K562 (cell line): Measurements from ENCODE around the gene CNGA4. TPM values are rescaled to one million over a fixed set of nuclear protein-coding genes. Genes with fewer than 3 reads are reported as not detected.

Source experiments
- ARID2 ChIP-seq: fragments of 450-650 bp; IDR thresholded peaks from 2 replicates; pipeline ENCODE4 v1.6.1; 2017; ENCODE audit warnings: antibody characterized with exemption, mild to moderate bottlenecking
- CBX3 ChIP-seq, 2 experiments: IDR thresholded peaks; 1 replicate in 1 of 2; 2 replicates in 1 of 2; pipeline ENCODE4 v1.6.1; 2012; ENCODE audit warnings: inconsistent platforms in 2 of 2, low read length in 2 of 2, borderline replicate concordance in 1 of 2, control low read depth in 1 of 2
- ELF2 ChIP-seq: fragments of 250-450 bp; sonication (Bioruptor Pico); IDR thresholded peaks from 2 replicates; pipeline ENCODE4 v1.5.0; 2021; ENCODE audit warnings: mild to moderate bottlenecking
- HDAC8 ChIP-seq: fragments of 450-650 bp; IDR thresholded peaks from 2 replicates; pipeline ENCODE4 v1.6.1; 2016; ENCODE audit warnings: mild to moderate bottlenecking, missing genetic modification characterization, moderate library complexity, missing compliant biosample characterization
- HMGXB4 ChIP-seq: sonication (generic); formaldehyde crosslinking; IDR thresholded peaks from 2 replicates; pipeline ENCODE4 v1.8.1; 2023; ENCODE audit warnings: mild to moderate bottlenecking, missing genetic modification reagents
- ILK ChIP-seq: fragments of 450-650 bp; IDR thresholded peaks from 2 replicates; pipeline ENCODE4 v1.6.1; 2016; ENCODE audit warnings: missing genetic modification characterization, low read depth, mild to moderate bottlenecking, missing compliant biosample characterization, moderate library complexity, borderline replicate concordance
- MAFK ChIP-seq: IDR thresholded peaks from 2 replicates; pipeline ENCODE4 v1.6.1; 2011; ENCODE audit warnings: low read length, improper control_type of control experiment
- MCM5 ChIP-seq: fragments of 450-650 bp; IDR thresholded peaks from 2 replicates; pipeline ENCODE4 v1.6.1; 2016; ENCODE audit warnings: low read depth
- MCM7 ChIP-seq, 2 experiments: fragments of 450-650 bp; IDR thresholded peaks; 2 replicates each; pipeline ENCODE4 v1.6.1; 2016 to 2018
- SRSF9 ChIP-seq: fragments of 200-400 bp; formaldehyde crosslinking; IDR thresholded peaks from 2 replicates; pipeline ENCODE4 v1.6.1; 2017; ENCODE audit warnings: low read depth, low read length, borderline replicate concordance
- TBP ChIP-seq: optimal IDR thresholded peaks from 2 replicates; pipeline ENCODE3; 2011; ENCODE audit warnings: low read depth, low read length, improper control_type of control experiment
- TCF7 ChIP-seq: sonication (generic); IDR thresholded peaks from 2 replicates; pipeline ENCODE4 v1.6.1; 2016; ENCODE audit warnings: antibody characterized with exemption, borderline replicate concordance
- TFAP4 ChIP-seq: sonication (generic); formaldehyde crosslinking; IDR thresholded peaks from 2 replicates; pipeline ENCODE4 v1.8.0; 2022; ENCODE audit warnings: missing genetic modification reagents, mild to moderate bottlenecking, moderate library complexity, borderline replicate concordance
- THRA ChIP-seq: fragments of 450-650 bp; IDR thresholded peaks from 2 replicates; pipeline ENCODE4 v1.6.1; 2017; ENCODE audit warnings: mild to moderate bottlenecking, moderate library complexity
- YY1 ChIP-seq, 3 experiments: IDR thresholded peaks; 2 replicates each; pipeline ENCODE4 v1.6.1; 2011; ENCODE audit warnings: low read length in 2 of 3, mild to moderate bottlenecking in 2 of 3, moderate library complexity in 2 of 3, borderline replicate concordance in 1 of 3, control low read depth in 1 of 3, low read depth in 1 of 3; ENCODE audit not compliant: insufficient read depth in 3 of 3, insufficient replicate concordance in 2 of 3, control insufficient read depth in 1 of 3, insufficient read length in 1 of 3; ENCODE audit errors: extremely low read depth in 1 of 3
- ZBTB2 ChIP-seq: fragments of 450-650 bp; IDR thresholded peaks from 2 replicates; pipeline ENCODE4 v1.6.1; 2016; ENCODE audit warnings: antibody characterized with exemption
- ZC3H4 ChIP-seq: sonication (generic); formaldehyde crosslinking; IDR thresholded peaks from 2 replicates; pipeline ENCODE4 v1.9.0; 2021; ENCODE audit warnings: missing genetic modification reagents, borderline replicate concordance
- ZNF197 ChIP-seq: fragments of 200-800 bp; sonication (Bioruptor generic); IDR thresholded peaks from 2 replicates; pipeline ENCODE4 v1.6.1; 2016; ENCODE audit warnings: low read depth, missing genetic modification characterization, missing compliant biosample characterization
- ZNF511 ChIP-seq: sonication (generic); formaldehyde crosslinking; IDR thresholded peaks from 2 replicates; pipeline ENCODE4 v1.8.0; 2022; ENCODE audit warnings: mild to moderate bottlenecking, missing genetic modification reagents
- ZNF740 ChIP-seq, 3 experiments: fragments of 200-800 bp in 1 of 3; sonication (Bioruptor generic) in 1 of 3; sonication (generic) in 1 of 3; formaldehyde crosslinking in 1 of 3; IDR thresholded peaks; 2 replicates each; pipeline versions ENCODE4 v1.6.1 to v1.8.0; 2016 to 2022; ENCODE audit warnings: mild to moderate bottlenecking in 2 of 3, missing compliant biosample characterization in 2 of 3, missing genetic modification characterization in 2 of 3, missing genetic modification reagents in 1 of 3
- ZNF77 ChIP-seq: fragments of 250-450 bp; sonication (Bioruptor Pico); IDR thresholded peaks from 2 replicates; pipeline ENCODE4 v1.5.0; 2020
- polyA plus RNA-seq, 8 experiments: library from polyadenylated mRNA; depleted of rRNA in 4 of 8; stranded (reverse) in 5 of 8; unstranded in 3 of 8; fragments of >200 nt; fragmentation: Nextera tagmentation in 2 of 8; fragmentation: Illumina TruSeq in 1 of 8; extraction: Ambion mirVana in 2 of 8; extraction: Trizol in 1 of 8; gene quantifications; 2 replicates each; pipeline versions ENCODE4 v1.2.1 to v1.2.3, GENCODE V29; 2011 to 2014; ENCODE audit warnings: inconsistent platforms in 1 of 8, missing spikeins in 1 of 8
- total RNA-seq, 7 experiments: library from RNA; depleted of rRNA in 6 of 7; stranded (reverse); fragments of >200 nt in 6 of 7; fragmentation: Illumina TruSeq in 2 of 7; extraction: Trizol in 2 of 7; gene quantifications; 2 replicates each; pipeline versions ENCODE4 v1.2.1 to v1.2.3, GENCODE V29; 2011 to 2021; ENCODE audit warnings: low replicate concordance in 1 of 7

CNGA4 gene
- total and polyA plus RNA-seq, 9 of the 15 experiments (the other 6 are each of a cell fraction or from before 2014, with no cell fraction given) = 0.04 to 0.09 (median 0.06) TPM; not detected in 6

GRCh38 chr11:6269994-6270393 is 31.1 kb downstream of the CNGA4 start (continued):
- TF ChIP-seq CBX3 (IDR thresholded peaks at IDR 0.05; ENCODE audit: borderline replicate concordance in 1 of 2, low read length in 2 of 2) (peak in 1 of 2 experiments; percentile 70; a peak in 1 of 3 replicates), HMGXB4 (no peak), YY1 (IDR thresholded peaks at IDR 0.05; ENCODE audit: borderline replicate concordance in 1 of 3, control insufficient read depth in 1 of 3, extremely low read depth in 1 of 3, insufficient read depth in 3 of 3, insufficient read length in 1 of 3, insufficient replicate concordance in 2 of 3, low read depth in 1 of 3, low read length in 2 of 3) (peak in 1 of 3 experiments; percentile 10), MCM7 (IDR thresholded peaks at IDR 0.05) (no peak), HDAC8 (tag) (no peak), ZNF740 (CRISPR knock-in tag; IDR thresholded peaks at IDR 0.05) (peak; percentile 31; the same call in 1 of the 2 replicates), ZNF740 (tag; IDR thresholded peaks at IDR 0.05) (no peak), MCM5 (no peak), ILK (tag) (no peak), ELF2 (CRISPR knock-in tag) (no peak), THRA (no peak), ARID2 (no peak; the same call in 1 of the 2 replicates), MAFK (no peak), ZBTB2 (peak; percentile 62; the same call in 1 of the 2 replicates), ZNF77 (CRISPR knock-in tag) (no peak), ZNF197 (CRISPR knock-in tag) (no peak), TFAP4 (CRISPR knock-in tag) (no peak), ZC3H4 (CRISPR knock-in tag) (no peak), TCF7 (no peak), SRSF9 (no peak), ZNF511 (CRISPR knock-in tag) (no peak), TBP (no peak)
